ENCODE measurements around the gene PRAME.

GRCh38 chr22:22536515-22536914 is 22.6 kb downstream of the PRAME start:
- TF ChIP-seq, protein P1, sequence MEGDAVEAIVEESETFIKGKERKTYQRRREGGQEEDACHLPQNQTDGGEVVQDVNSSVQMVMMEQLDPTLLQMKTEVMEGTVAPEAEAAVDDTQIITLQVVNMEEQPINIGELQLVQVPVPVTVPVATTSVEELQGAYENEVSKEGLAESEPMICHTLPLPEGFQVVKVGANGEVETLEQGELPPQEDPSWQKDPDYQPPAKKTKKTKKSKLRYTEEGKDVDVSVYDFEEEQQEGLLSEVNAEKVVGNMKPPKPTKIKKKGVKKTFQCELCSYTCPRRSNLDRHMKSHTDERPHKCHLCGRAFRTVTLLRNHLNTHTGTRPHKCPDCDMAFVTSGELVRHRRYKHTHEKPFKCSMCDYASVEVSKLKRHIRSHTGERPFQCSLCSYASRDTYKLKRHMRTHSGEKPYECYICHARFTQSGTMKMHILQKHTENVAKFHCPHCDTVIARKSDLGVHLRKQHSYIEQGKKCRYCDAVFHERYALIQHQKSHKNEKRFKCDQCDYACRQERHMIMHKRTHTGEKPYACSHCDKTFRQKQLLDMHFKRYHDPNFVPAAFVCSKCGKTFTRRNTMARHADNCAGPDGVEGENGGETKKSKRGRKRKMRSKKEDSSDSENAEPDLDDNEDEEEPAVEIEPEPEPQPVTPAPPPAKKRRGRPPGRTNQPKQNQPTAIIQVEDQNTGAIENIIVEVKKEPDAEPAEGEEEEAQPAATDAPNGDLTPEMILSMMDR (IDR thresholded peaks at IDR 0.05), result no peak
- no peak for TF ChIP-seq EP300 (IDR thresholded peaks at IDR 0.05; ENCODE audit: low read depth)
- TF ChIP-seq POLR2A (IDR thresholded peaks at IDR 0.05), result no peak
